Lung microvascular endothelial cell (primary cell): Measurements from ENCODE around the gene IFI27L1. TPM values are rescaled to one million over a fixed set of nuclear protein-coding genes. Genes with fewer than 3 reads are reported as not detected.

Source experiments
- DNase-seq, 2 donors: peaks; one replicate each; pipeline versions ENCODE4 v3.0.0 to v3.0.0-alpha.2; 2010; ENCODE audit warnings: low read depth in 2 of 2
- total RNA-seq: library from RNA; depleted of rRNA; stranded (reverse); fragments of >200 nt; gene quantifications from 2 replicates; pipeline ENCODE4 v1.2.1, GENCODE V29; 2014

Gene IFI27L1
- total RNA-seq, 1 donor from 2014 or later: 8.3 TPM

DNA sequence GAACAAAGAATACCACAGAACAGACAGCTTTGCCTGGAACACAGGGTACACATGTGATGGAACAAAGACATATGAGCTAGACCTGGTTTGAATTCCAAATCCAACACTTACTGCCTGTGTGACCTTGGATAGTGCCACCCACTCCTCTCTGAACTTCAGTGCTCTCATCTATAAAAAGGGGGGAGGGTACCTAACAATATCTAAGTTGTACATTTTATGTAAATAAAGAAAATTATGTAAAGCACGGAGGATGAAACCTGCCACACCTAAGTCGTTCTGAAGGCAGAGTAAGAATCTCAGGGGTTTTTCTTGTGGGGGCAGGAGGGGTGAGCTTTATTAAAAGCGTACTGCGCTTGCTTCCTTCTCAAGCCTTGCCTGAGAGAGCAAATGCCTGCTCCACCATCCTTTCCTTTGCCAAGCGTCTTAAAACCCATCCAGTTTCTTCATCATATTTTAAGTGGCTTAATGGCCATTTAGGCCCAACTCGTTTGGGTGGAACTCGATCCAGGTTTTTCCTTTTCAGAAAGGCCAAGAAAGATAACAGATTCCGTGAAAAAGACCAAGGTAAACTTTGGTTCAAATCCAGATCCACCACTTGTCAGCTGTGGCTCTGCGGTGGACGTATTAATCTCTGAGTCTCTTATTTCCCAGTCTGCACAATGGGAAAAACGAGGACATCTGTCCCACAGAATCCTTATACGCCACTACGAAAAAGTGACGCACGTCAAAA, 1.1 kb upstream of the IFI27L1 start:
- peak; percentile 60 to 72 for DNase-seq

DNA sequence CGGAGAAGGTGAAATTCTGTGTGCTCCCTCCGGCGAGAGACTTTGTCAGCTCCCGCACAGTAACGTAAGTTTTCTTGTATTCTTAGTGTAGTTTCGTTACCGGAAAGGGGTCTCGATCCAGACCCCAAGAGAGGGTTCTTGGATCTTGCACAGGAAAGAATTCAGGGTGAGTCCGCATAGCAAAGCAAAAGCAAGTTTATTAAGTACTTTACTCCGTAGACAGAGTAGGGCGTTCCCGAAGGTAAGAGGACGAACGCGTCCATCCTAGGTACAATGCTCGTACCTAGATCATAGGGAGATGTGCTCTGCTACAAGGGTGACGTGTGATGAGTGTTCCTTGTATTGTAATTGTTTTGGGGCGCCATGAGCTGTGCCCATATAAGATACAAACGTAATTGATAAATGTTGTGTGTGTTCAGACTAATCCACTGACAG, 293 bp downstream of the IFI27L1 start:
- peak in 1 of 2 donors; percentile 24 for DNase-seq

DNA sequence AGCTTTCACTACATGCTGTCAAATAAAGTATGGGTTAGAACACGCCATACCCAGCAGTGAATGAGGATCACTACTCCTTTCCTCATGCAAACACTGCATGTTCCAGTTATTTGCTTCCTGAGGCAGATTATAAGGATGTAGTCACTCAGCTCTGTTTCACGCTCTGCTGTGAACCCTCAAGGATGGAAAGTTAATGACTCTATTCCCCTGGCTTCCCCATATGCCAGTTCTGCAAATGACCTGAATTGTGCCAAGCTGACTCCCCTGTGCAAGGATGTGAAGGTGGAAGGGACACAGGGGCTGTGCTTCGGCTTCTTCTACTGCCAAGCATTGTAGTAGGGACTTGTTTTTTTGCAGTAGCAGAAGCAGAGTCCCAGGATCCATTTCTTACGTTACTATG, 6.8 kb downstream of the IFI27L1 start:
- DNase-seq: no peak

DNA sequence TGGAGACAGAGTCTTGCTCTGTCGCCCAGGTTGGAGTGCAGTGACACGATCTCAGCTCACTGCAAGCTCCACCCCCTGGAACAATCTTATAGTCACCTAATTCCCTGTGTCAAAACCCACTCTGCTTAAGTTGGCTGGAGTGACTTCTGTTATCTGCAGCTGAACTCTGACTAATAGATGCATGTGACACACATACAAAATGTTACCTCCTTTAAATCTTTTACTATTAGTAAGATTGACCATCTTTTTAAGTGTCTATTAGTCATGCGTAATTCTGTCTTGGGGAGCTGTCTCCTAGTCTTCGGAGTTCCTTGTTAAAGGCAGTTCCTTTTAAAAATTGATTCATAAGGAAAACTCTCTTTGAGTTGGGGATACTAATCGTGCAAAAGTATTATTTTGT, 7.4 kb downstream of the IFI27L1 start:
- no peak for DNase-seq

DNA sequence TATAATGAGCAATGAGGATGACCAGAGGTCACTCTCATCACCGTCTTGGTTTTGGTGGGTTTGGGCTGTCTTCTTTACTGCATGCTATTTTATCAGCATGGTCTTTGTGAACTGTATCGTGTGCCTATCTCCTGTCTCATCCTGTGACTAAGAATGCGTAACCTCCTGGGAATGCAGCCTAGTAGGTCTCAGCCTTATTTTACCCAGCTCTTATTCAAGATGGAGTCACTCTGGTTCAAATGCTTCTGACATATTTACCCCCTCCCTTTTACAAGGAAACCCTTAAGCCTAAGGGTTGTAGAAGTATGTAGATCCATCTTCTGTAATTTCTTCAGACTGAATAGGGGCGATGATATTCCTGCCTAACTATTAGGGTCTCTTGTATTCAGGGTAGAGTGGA, 8.4 kb downstream of the IFI27L1 start:
- DNase-seq: no peak

DNA sequence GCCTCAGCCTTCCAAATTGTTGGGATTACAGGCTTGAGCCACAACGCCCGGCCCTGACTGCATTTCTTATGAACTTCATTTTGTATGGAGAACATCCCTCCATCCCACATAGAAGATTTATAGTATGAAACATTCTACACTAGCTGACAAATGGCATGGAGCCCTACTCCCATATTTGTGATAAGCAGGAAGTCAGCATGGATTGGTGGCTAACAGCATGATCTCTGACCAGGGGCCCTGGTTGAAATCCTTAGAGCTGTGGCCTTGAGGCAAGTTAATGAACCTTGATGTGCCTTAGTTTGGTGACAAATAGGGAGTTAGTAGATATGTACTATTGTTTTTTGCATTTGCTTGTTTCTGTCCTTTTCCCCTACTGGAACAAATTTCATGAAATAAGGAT, 12.3 kb downstream of the IFI27L1 start:
- DNase-seq: no peak

DNA sequence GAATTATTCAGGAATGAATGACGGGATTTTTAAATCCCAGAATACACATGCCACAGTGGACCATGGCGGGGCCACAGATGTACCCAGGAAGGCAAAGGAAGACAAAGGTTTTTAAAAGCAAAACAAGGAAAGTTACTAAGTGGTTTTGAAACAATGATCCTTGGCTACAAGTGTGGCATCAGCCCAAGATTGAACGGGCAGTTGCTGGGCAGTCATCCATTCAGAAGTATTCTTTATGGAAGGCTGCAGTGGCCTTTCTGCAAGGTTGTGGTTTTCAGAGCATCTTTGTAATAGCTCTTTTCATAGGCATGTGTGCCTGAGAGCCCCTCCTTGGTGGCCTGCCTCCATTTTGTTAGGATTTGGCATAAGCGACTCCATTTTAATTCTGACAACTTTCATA, 16.0 kb downstream of the IFI27L1 start:
- no peak for DNase-seq

DNA sequence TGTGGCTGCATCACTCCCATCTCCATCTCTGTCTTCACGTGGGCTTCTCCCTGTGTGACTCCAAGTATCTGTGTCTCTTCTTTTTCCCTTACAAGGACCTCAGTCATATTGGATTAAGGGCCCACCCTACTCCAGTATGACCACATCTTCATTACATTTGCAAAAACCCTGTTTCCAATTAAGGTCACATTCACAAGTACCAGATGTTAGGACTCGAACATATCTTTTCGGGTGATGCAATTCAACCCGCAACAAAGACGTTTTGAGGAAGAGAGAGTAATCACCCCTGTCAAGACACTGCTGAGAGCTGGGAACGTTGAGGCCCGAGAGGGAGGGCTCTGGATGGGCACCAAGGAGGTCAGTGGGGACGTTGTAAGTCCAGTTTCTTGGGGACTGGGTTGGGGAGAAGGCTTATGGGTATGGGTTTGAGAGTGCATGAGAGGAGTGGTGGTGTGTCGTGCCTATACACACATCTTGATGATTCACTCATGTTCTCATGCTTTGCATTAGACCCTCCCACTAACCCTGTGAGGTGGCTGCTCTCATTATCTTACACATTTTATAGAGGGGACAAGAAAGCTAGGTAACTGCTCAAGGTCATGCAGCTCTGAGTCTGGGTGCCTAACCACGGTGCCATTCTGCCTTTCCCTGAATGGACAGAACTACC, 17.3 kb downstream of the IFI27L1 start:
- no peak for DNase-seq

DNA sequence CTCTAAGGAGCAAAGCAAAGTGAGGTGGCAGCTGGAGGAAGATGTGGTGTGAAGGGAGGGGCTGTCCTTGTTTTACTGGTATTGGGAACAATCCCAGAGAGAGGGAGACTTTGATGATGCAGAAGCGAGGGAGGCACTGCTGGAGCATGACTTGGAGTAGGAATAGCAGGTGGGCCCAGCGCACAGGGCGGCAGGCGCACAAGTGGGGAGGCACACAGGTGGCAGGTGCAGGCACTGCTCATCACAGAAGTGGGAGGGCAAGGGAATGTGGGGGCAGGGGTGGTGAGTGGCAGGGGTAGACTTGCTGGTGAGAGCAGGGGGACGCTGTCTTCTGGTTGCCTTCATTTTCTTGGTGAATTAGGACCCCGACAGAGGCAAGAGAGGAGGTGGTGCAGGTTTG, 17.9 kb downstream of the IFI27L1 start:
- no peak for DNase-seq

DNA sequence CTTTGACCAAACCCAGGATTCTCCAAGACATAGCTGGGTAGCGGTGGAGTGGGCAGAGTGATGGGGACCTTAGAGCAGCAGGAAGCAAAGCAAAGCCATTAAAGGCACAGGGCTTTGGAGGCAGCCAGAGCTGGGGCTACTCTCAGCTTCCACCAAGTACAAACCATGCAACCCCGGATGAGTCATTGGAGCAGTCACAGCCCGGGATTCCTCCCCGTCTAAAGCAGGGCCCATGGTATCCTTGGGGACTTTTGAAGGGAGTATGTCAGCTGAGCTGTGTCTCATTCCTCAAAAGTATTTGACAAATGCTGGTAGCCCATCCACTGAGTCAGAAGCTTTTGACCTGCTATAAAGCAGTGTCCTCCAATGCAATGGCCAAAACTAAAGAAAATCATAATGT, 19.7 kb downstream of the IFI27L1 start:
- DNase-seq: peak in 1 of 2 donors; percentile 50

DNA sequence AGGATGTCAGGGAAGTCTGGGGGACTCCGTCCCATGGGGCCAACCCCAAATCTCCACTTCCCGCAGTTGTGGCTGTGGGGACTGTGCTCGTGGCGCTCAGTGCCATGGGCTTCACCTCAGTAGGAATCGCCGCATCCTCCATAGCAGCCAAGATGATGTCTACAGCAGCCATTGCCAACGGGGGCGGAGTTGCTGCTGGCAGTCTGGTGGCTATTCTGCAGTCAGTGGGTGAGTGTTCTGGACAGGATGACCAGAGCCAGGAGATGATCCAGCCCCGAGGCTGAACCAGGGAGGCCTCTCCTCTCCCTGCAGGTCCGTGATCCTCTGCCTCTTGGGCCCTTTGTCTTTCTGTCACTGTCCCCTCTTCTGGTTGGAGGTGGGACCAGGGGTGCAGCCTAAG, 20.6 kb downstream of the IFI27L1 start:
- DNase-seq: no peak

DNA sequence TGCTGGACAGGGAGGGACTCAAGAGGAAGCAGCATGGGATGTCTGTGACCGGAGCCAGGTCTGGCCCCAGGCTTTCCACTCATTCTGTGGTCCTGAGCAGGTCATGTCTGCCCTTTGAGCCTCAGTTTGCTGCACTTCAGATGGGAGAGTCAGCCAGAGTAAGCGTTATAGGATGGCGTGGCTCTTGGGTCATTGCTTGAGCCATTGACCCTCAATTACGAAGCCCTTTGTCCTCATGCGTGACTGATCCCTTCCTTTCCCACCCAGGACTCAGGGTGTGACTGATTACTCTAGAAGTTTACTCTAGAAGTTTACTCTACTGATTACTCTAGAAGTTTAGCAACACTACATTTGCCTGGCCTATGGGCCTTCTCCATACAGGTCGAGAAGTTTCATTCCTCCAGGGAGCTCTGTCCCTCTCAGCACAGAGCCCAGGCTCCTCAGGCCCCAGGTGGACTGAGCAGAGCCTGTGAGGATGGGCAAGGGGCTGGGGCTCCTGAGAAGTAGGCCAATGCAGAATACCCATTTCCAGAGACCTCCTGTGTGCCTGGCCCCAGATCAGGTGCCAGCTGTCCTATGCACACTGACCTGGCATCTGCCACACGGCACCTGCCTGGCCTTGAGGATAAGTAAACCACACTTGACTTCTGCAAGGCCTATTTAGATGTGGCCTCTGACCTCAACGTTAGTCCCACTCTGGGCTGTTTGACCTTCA, 21.8 kb downstream of the IFI27L1 start:
- no peak for DNase-seq

DNA sequence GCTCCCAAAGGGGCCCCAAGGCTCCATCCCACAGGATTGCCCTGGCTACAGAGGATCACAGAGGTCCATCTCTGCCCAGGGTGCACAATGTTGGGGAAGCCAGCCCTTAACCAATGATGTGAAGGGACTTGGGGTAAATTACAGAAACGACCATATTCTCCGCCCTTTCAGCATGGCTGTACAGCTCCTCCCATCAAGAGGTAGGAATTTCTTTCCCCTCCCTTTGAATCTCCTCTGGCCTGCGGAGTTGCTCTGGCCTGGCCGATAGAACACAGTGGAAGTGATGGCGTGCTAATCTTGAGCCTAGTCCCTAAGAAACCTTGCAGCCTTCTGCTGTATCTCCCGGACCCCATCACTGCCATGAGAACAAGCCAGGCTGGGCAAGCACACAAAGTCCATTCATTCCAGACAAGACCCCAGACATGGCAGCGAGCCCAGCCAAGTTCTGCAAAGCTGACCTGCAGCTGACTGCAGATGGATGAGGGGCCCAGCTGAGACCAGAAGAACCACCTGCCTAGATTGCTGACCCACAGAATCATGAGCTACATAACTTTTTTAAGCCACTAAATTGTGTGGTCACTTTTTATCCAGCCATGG, 22.5 kb downstream of the IFI27L1 start:
- DNase-seq: no peak

DNA sequence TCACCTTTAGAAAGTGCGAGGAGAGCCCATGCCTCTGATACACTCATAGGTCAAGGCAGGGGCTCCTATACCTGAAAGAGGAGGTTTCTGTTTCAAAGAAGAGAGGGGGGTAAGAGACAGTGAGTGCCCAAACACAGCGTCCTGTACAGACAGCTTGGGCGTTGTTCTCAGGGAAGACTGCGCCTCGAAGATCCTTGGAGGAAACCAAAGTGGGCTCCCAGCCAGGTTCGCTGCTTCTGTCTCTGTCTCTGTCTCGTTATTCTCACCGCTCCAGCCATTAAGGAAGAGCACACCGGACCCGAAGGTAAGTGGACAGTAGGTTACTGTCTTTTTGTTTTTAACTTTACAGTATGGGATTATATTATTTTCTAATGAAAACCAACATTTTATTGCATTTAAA, 23.6 kb downstream of the IFI27L1 start:
- no peak for DNase-seq

DNA sequence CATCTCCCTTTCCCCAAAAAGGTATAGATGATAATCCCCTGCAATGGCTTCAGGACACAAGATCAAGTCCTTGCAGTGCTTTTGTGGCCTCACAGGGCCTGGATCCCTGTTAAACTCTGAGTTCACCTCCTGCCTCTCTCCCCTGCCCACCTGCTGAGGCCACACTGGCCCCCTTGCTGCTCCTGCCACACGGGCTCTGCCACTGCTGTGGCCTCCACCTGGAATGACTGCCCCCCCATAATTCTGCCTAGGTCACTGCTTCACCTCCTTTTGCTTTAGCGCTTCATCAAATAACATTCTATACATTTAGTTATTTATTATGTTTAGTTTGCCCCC, 28.8 kb downstream of the IFI27L1 start:
- DNase-seq: no peak

DNA sequence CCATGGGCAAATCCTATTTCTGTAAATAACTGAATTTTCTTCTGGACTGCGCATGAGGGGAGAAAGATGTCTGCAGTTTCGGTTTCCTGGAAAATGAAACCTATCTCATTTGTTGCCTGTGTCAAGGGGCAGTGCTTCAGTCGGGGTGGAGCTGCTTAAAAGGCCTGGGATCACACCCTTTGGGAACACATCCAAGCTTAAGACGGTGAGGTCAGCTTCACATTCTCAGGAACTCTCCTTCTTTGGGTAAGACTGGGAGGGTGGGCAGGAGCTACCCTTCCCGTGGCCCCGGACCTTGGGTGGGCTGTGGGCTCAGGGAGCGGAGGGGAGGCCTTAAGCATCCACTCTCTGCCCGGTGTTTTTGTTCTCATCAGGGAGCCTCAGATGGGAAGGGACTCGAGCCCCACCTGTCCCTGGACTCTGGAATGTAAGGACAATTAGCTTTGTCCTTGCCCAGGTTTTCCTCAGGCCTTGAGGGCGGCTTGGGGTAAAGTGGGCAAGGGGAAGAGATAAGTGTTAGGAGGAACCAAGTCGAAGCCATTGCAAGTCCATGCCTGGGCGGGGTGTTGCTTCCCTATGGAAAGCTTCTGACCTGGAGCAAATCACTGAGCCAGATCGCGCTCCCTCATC, 29.6 kb downstream of the IFI27L1 start, which contains the start of gene IFI27:
TSS of gene IFI27 (plus strand) at position 185 of the 630 bp plus-strand sequence.
- peak in 1 of 2 donors; percentile 97 for DNase-seq

DNA sequence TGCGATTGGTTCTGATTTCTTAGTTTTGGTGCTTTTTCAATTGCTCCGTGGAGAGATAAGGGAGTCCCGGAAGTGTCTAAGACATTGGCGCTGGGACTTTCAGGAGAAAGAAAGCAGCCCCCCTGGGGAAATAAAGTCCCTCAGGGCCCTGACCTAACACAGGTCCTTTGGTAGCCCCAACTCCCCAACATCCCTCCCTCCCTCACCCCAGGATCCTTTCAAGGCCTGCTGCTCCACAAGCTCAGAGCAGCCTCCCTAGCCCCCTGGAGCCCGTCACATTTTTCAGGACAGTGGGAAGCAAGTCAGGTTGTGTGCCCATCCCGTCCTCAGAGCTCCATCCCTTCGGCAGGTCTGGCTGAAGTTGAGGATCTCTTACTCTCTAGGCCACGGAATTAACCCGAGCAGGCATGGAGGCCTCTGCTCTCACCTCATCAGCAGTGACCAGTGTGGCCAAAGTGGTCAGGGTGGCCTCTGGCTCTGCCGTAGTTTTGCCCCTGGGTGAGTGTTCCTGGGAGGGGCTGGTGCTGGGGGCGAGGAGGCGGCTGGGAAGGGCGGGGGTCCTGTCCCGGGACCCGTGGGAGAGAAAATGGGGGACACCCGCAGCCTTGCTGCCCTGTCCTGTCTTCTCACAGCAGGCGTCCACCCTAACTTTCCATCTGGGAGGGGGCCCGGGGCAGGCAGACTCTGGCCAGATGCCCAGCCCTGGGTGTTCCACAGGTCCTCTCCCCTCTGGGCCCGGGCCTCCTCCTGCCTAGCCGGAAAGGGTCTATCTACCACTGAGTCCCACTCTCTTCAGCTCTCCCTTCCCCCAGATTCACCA, 30.4 kb downstream of the IFI27L1 start:
- DNase-seq: peak in 1 of 2 donors; percentile 16

DNA sequence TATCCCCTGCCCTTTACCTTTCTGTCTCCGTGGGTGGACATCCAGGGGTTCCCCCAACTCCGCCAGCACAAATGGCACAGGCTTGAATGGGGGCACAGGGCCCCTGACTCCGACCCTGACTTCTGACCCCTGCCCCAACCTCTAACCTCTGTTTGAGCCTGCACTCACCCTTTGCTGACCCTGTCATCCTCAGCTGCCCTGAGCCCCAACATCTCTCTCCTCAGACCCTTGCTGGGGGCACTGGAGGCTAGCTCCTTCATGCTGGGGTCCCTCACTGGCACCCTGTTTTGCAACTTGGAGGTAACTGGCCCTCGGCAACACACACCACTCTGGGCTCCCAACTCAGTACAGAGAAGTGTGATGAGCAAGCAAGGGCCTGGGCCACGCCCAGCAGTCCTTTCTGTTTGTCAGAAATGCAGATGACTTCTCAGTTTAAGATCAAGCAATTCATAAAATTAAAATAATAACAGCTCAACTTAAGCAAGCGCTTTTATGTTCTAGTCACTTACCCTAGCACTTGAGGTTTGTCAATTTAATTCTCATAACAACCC, 31.5 kb downstream of the IFI27L1 start:
- peak in 1 of 2 donors; percentile 29 for DNase-seq

DNA sequence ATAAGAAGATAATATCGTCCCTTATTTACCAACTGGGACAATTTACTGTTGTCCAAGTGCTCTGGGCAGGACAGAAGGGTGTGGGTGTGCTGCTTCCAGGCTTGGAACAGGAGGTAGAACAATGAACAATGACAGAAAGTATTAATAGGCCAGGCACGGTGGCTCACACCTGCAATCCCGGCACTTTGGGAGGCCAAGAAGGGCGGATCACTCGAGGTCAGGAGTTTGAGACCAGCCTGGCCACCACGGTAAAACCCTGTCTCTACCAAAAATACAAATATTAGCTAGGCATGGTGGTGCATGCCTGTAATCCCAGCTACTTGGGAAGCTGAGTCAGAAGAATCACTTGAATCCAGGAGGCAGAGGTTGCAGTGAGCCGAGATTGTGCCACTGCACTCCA, 32.0 kb downstream of the IFI27L1 start:
- DNase-seq: no peak

DNA sequence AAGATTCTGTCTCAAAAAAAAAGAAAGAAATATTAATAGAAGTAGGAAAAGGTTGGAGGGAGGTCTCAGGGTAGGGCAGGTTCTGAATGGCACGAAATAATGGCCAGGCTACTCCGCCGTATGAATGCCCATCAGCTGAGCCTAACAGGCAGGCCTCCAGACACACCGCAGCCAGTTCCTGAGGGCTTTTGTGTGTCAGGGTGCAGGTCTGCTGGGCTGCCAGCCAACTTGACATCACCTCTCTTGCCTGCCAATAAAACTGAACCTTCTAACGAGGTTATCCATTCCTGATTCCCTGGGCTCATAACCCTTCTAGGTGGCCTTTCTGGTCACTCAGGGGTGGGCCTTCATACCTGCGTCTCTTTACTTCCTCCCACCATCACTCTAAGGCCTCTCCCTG, 32.4 kb downstream of the IFI27L1 start:
- DNase-seq: peak; percentile 80 to 81
